DMS53 treated with DMSO at 0.1 percent for 48 hours (cell line): ENCODE results near the gene HSD11B1.

Experiments
- DNase-seq: peaks from one replicate; lab custom pipeline; 2025; ENCODE audit not compliant: unreplicated experiment; lab: John Stamatoyannopoulos, UW

HSD11B1 gene

DNA sequence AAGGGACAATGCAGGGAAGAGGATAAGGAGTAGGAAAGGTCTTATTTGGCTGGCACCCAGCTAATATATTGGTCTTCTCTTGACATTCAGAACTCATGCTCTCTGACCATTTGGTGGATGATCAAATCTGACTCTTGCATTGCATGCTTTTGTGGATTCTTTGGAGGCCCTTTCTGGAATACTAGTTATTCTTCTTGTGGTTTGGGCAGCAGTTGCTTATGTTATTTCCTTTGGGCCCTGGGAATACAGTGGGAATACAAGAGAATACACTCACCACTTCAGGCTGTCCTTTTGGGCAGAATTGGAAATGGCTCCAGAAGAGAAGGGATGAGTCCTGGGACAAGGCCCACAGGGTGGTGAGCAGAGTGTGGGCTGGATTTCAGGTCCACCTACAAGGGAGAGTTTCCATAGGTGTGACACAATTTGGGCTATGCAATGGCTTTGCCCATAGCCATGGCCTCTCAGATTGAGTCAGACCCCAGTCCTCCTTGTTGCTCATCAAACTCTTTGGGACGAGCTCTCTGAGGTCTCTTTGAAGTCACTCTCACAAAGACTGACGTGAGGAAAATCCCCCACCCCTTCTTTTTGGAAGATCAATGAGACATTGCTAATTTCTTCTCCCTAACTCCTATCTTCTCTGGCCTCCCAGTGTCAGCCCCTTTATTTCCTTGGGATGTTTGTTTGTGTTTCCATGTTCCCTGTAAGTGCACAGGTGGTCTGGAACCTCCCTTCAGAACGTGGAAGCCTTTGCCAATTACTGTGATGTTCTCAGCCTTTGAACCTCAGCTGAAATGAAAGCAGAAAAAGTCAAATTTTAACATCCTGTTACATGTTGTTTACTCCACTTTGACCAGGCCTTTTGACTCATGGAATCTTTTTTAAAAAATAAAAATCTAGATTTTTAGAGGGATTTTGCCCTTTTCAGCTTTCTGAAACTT lies 19.4 kb downstream of the HSD11B1 start:
- no peak for DNase-seq

DNA sequence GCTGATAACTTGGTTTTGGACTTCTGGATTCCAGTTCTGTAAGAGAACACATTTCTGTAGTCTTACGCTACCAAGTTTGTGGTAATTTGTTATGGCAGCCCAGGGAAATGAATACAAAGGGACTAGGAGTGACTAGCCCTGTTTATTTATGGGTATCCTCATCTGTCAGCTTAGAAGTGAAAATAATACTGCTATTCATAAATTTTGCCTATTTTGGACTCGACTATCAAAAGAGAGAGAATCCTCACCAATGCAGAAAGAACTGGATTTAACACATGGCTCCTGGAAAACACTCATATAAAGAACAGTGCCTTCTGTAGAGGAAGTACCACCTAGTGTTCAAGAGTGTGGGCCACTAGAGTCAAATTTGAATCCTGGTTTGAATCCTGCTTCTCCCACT lies 22.6 kb downstream of the HSD11B1 start:
- DNase-seq, result no peak

DNA sequence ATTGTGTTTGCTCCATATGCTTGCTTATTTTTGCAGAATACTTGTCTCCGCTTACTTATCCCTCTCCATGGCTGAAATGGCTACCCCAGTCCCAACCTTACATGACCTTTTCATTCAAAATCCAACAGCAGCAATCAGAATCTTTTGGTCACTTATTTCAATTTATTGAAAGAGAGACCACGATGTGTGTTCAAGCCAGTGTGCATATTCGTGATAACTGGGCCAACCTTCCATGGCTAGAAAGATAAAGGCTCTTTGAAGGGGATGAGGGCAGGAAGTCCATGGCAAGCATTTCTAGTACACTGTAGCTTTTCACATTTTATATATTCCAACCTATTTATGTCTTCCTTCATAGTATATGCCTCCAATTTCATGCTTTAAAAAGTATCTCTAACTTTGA lies 23.1 kb downstream of the HSD11B1 start:
- no peak for DNase-seq

DNA sequence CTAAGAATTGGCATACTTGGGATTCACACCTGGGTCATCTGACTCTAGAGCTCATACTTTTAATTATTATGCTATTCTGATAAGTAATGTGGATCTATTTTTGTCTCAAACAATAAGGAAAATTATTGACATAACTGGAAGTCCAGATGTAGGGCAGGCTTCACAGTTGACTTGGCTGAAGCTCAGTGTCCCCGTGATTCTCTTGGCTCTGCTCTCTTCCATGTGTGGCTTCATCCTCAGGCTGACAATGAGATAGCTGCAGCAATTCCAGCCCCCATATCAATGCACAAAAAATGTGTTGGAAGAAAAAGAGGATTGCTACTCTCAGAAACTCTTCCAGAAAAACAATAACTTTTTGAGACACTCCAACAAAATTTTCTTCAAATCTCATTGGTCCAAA lies 23.8 kb downstream of the HSD11B1 start:
- no peak for DNase-seq

DNA sequence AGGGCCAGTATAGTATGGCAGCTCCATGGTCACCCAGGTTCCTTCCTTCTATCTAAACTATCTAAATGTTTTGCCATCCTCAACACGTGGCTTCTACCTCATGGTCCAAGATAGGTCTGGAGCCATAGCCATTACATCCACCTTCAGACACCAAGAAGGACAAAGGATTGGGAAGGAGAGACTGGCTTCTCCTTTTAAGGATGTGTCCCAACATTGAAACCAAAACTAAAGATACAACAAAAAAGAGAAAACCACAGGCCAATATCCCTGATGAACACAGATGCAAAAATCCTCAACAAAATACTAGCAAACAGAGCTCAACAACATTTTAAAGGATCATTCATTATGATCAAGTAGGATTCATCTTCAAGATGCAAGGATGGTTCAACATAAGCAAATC lies 24.8 kb downstream of the HSD11B1 start:
- no peak for DNase-seq

DNA sequence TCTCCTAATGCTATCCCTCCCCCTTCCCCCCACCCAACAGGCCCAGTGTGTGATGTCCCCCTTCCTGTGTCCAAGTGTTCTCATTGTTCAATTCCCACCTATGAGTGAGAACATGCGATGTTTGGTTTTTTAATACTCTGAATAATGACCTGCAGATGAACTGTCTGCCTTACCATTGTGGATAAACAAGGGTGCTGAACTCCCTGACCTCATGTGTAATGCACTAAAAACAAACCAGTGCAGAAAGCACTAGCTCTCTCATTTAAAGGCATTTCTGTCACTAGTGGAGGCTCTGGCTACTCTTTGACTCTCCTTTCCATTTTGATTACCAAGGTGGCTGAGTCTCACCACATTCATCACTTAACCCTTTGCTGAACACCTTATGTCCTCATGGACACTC lies 28.1 kb downstream of the HSD11B1 start:
- DNase-seq, result no peak

DNA sequence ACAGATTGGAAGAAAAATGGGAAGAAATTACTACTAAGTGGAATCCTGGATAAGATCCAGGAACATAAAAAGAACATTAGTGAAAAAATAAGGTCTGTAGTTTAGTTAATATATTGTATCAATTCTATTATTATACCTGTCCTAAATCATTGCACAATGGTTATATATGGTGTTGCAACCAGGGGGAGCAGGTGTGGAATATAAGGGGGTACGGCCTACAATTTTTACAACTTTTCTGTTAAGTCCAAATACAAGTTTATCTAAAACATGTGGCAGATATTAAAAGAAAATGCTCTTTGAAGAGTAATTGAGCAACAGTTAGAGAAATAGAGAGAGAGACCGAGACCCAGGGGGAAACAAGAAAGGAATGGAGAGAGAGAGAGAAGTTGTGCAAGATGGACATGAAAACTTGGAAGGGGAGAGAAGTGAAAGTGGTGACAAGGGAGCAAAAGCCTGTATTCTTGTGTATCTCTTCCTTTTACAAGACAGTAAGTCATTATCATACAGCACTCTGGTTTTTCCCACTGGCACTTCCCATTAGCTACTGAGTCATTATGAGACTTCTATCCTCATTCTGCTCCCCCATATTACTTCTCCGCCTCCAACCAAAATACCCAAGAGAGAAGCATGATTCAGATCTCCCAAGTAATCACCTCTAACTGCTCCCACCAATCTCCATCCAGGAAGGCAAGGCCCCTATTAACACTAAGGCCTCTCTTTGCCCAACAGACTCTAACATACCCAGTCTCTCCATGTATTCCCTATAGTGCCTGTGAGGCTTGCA lies 29.0 kb downstream of the HSD11B1 start:
- no peak for DNase-seq

DNA sequence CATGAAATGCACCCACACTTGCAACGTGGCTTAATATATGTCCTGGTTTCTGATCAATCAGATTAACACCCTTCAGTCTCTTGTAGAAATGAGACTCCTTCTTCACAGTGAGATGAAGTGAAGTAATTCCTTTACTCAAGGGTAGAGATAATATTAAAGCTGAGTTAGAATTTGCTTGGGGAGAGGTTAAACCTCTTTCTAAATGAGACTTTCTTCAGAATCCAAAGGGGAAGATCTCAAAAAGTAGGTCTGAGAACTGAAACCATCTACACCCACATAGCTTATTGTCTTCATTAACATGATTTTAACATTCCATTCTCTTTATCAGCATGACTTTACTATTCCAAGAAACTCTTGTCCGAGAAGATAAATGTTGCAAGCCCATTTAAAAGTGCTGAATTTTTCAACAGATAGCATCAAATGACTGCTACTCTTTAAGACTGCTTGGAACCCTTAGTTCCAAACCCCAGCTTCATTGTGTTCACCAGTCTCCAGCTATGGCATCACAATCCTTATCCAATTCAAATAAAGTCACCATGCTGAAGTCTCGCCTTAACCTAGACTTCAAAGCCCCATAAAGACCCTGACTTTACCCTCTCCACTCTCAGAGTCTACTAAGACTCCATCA lies 32.0 kb downstream of the HSD11B1 start:
- no peak for DNase-seq

DNA sequence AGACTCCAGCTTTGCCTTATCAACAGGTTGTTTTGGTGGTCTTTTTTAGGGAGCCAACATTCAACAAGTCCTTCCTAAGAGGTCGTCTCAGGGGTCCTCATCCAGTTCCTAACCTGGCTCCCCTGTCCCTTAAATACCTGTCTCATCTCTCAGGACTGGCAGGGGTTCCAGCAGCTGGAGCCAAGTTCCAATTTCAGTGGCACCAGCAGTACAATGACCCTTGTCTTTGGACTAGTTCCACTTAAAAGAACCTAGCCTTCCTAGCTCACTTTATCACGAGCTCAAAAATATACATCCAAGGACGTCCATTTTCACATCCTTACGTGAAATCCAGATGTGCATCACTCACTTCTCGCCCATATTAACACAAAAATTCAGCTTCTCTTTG lies 32.5 kb downstream of the HSD11B1 start:
- DNase-seq, result no peak

DNA sequence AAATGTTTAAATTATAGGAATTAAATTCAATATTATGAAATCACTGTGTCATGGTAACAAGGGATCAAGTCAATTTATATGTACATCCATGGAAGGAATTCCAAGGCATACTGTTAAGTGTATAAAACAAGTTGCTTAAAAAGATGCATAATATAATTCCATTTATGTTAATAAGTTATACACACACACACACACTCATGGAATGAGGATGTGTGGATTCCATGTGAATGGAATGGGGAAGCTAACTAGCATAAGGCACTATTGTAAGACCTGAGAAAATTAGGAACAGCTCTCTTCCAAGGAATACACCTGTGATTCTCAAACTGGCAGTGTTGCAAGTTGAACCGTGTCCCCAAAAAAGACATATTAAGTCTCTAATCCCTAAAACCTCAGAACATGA lies 33.6 kb downstream of the HSD11B1 start:
- no peak for DNase-seq

DNA sequence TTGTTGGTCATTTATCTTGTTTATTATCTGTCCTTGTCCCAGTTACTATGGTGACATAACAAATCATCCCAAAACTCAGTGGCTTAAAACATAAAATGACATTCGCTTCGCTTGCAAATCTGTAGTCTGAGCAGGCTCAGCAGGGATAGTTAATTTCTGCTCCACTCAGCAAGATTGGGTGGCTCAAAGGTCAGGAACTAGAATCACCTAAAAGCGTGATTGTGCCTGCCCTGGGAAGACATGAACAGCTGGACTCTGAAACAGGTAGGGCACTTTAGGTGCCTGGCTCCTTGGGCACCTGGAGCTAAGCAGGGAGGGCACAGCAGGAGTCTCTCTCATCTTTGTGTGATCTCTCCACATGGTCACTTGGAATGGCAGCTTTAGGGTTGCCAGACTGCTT lies 36.5 kb downstream of the HSD11B1 start:
- no peak for DNase-seq

DNA sequence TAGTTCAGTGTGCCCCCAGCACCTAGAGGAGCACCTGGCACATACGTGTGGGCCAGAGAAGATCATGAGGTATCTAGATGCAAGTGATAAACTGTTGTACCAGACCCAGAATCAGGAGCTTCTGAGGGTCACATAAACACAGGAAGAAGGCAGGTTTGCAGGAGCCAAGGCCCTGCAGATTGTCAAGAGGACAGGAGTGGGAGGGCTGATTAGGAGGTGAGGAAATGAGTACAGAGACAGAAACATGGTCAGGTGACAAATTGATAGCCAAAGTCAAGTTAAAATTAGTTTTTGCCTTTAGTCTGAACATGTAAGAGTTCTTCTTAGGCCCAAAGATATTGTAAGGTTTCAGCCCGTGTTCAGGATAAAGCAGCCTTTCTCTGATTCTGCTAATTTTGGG lies 37.2 kb downstream of the HSD11B1 start:
- no peak for DNase-seq

DNA sequence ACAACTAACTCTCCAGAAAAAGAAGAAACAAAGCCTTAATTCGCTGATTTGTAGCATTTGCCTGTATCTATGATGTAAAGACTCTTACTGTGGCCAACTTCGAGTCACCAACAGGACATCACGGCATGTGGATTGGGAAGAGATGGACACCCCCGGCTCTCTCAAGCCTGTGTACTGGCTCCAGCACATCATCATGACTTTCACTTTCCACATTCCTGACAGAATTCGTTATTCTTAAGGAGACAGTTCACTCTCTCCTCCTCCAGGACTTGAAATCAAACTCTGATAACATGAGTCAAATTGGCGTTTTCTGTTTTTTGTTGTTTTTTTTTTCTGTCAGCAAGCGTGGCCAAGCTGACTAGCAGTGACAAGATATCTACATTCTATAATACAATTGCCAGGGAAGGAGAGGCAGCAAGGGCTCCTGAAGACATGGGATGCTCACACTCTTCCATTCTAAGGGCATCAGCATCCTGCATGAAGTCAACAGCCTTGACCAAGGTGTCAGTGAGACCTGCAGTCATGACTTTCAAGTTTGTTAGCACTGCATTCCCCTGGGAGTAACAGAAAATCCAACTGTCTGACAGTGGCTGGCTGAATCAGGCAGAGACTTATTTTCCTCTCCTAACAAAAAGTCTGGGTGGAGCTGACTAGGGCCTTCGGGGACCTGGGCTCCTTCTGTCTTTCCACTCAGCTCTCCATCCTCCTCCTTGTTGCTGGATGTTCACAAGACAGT lies 37.9 kb downstream of the HSD11B1 start:
- no peak for DNase-seq

DNA sequence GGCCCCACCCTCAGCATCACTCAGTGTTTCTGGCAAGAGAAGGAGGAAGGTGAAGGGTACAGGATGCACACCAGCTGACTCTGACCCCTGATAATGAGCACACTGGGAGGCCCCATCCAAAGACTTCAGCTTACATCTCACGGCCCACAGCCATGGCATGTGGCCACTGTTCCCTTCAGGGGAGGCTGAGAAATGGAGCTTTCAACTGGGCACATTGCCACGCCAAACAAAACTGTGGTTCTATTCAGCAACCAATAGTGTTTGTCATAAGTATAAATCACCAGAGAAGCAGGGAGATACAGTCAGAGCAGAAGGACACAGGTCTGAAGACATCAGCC lies 38.5 kb downstream of the HSD11B1 start:
- no peak for DNase-seq

DNA sequence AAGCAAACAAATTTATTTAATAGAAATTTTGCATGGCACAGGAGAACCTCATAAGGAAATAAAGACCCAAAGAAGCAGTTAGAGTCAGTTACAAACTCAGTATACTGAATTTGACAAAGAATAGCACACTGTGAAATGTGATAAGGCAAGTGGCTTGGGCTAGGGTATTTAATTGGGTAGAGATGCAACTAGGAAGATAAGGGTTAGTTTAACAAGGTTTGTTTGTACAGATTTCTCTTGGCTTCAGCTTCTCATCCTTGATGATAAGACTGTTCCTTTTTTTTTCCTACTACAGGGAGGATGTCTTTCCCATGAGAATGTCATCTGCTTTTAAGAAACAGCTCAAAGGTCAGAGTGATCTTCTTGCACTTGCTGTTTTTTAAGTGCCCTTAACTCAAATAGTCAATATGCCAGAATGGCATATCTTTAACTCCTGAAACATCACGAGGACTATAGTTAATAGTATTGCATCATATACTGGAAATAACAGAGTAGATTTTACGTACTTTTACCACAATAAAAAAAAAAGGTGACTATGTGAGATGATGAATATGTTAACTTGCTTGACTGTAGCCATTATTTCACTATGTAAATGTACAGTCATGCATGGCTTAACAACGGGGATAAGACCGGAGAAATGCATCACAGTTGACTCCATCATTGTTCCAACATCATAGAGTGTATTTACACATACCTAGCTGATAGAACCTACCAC lies 42.0 kb downstream of the HSD11B1 start:
- DNase-seq, result peak; percentile 3

DNA sequence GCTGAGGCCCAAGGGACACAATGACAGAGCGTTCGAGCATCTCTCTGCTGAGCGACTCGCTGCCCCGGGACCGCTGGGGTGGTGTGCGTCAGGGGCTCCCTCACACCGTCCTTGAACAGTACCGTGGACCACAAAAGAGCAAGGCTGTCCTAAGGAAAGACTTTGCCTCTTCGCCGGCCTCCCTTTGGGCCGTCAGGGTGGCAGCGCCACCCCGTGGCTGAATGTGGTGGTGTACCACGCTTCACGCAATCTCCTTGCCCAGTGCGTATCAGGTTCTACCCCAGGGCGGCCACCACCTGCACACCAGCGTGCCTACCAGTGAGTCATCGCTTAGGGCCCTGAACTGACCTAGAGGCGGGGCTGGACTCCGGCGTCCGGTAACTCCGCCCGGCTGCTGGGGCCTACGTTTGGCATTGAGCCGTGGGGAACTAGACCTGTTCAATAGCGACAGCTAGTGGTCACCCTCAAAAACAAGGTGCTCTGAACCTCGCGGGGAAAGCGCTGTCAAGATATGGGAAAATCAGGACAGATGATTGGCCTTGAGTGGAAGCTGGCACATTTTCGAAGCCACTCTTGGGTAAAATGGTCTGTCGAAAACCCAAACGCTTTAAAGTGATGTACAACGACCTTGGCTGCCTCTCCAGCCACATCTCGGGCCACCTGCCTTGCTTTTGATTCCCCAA lies 43.1 kb downstream of the HSD11B1 start:
- peak; percentile 99 for DNase-seq

DNA sequence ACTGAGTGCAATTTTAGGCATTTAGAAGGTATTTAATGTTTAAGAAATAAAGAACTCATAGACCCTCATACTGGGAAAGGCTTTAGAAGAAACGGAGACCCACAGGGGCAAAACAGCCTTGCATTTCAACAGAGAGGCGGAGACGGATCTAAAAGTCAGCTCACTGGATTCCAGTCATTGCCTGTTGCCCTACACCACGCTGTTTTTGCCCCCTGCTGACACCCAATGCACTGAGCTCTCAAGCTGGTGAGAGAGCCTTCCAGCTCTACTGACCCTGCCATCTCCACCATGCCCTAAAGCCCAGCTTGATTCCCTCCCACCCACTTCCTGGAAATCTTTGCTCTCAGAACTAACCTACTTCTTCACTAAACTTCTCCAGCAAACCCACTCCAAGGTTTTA lies 44.0 kb downstream of the HSD11B1 start:
- no peak for DNase-seq

DNA sequence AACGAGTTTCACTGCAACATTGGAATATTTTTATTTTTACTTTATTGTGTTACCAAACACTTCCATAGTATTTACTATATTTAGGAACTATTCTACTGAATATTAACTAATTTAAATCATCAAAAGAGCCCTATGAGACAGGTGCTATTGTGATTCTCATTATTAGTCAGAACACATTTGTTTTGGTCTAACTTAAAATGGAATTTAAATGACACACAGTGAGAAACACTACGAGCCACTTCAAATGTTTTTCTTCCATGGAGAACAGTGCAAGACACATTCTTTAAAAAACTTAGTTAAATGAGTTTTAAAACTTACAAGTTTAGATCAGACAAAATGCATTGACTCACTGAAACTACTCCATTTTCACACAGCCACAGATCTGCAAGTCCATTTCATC lies 44.6 kb downstream of the HSD11B1 start:
- no peak for DNase-seq

DNA sequence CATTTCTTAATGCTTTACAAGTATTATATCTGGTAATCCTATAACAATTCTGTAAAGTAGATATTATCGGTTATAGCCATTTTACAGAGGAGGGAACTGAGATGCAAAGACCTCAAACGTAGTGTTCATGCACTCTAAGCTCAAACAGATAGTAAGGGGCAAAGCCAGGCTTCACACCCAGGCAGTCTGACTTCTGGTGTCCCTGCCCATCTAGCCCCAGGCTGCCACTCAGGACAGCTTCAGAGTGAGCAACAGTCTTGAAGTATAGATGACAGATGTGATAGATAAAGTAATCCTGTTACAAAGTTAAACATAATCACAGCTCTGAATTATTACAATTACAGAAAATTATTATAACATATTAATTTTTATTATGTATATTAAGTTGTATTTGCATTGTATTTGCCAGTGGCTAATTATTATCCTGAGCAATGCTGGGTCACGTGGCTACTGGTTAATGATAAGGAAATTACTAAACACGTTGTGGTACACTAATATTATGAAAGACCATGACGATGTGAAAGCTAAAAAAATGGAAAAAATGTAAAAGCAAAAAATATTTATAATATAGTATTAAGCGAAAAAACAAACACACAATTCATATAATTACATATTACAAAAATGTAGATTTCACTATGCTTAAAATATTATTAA lies 45.2 kb downstream of the HSD11B1 start:
- no peak for DNase-seq
